ENCODE results near the gene RASL11A. TPM values are rescaled to one million over a fixed set of nuclear protein-coding genes. Genes with fewer than 3 reads are reported as not detected.
A peak's percentile ranks its signal among the peaks of the same experiment; 100 is the strongest.

Gene RASL11A
- total and polyA plus RNA-seq, 2 experiments from 2014 or later = 0.51 to 1.1 TPM

DNA sequence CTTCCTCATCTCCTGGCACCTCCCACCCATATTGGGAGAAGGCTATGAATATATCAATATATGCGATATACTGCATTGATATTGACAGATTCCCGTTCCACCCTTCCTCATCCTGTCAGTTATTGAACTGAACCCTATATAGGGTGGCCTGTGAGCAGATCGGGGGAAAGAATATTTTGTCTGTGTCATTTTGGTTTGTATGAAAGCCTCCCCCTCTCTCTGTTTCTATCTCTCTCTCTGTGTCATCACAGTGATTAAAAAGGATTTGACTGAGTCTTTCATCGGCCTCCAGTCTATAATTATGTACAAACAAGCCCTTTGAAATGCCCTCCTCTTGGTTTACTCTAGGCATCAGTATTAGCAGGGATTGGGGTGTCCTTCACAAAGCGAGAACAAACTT is 35.7 kb downstream of the RASL11A start:
- Histone ChIP-seq H3K4me2 (ENCODE audit: unreplicated experiment) (no peak overlapping the region), H3K4me3 (no peak overlapping the region), H3K4me1 (ENCODE audit: insufficient read depth) (no peaks in the 10 kb centered on the region), H3K9me3 (ENCODE audit: low read depth) (no peaks in the 10 kb centered on the region), H3K27me3 (replicated peaks; ENCODE audit: insufficient read depth) (peaks cover 11% of the 10 kb centered on the region), H3K79me2 (ENCODE audit: insufficient read depth) (no peaks in the 10 kb centered on the region), H4K20me1 (ENCODE audit: insufficient read depth) (no peaks in the 10 kb centered on the region), H3F3A (ENCODE audit: insufficient read depth) (no peaks in the 10 kb centered on the region), H3K27ac (no peak overlapping the region), H3K36me3 (ENCODE audit: low read depth) (no peaks in the 10 kb centered on the region), H2AFZ (no peak overlapping the region), H3K9me2 (ENCODE audit: insufficient read depth) (no peaks in the 10 kb centered on the region), H3K9ac (no peak overlapping the region)
- TF ChIP-seq EZH2phosphoT487 (IDR thresholded peaks at IDR 0.05; ENCODE audit: insufficient read depth, low read depth) (no peak), EZH2 (IDR thresholded peaks at IDR 0.05; ENCODE audit: insufficient read depth, poor library complexity, severe bottlenecking) (no peak)
- 60 to 65% methylated on average over 5 of the region's 5 CpGs for WGBS, 2 experiments (ENCODE audit: low coverage in 1 of 2, low lambda C conversion rate in 2 of 2, missing lambda C conversion rate in 2 of 2)
- DNase-seq = no peak
- in situ Hi-C loops (cut with MboI) = no loop called here

GRCh38 chr13:27308941-27309340 is 38.3 kb downstream of the RASL11A start:
- TF ChIP-seq EZH2phosphoT487 (IDR thresholded peaks at IDR 0.05; ENCODE audit: insufficient read depth, low read depth) = no peak
- TF ChIP-seq EZH2 (IDR thresholded peaks at IDR 0.05; ENCODE audit: insufficient read depth, poor library complexity, severe bottlenecking) = no peak
- H3K4me1 ChIP-seq (ENCODE audit: insufficient read depth) = no peaks in the 10 kb centered on the region
- 76 to 81% methylated on average over 19 of the region's 19 CpGs for WGBS, 2 experiments (ENCODE audit: low coverage in 1 of 2, low lambda C conversion rate in 2 of 2, missing lambda C conversion rate in 2 of 2)

DNA sequence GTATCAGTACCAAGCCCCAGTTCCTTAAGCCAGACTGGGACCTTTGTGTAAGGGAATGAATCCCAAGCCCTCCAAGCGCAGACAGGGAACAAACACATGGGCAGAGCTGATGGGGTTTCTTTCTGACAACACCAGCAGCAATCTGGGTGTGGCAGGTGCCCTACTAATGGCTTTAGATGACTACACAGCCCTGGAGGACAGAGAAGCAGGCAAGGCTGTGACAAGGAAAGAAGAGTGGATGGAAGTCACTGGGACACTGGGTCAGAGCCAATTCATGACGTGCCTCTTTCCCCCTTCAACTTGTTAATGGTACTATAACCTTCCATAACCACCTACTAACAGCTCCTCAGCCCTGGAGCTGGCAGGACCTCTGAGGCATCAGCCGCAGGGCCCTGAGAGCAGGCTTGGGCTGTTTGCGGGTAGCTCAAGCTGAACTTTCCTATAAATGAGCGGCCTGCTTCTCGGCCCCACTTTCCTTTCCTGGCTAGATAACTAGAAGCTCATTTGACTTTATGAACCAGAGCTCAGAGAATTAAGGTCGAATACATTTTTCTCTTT is 38.9 kb downstream of the RASL11A start:
- Histone ChIP-seq H3K36me3 (ENCODE audit: low read depth) (no peaks in the 10 kb centered on the region), H3K9me3 (ENCODE audit: low read depth) (no peaks in the 10 kb centered on the region), H2AFZ (no peak overlapping the region), H4K20me1 (ENCODE audit: insufficient read depth) (no peaks in the 10 kb centered on the region), H3K9ac (no peak overlapping the region), H3K27ac (no peak overlapping the region), H3K4me1 (ENCODE audit: insufficient read depth) (no peaks in the 10 kb centered on the region), H3F3A (ENCODE audit: insufficient read depth) (no peaks in the 10 kb centered on the region), H3K79me2 (ENCODE audit: insufficient read depth) (no peaks in the 10 kb centered on the region), H3K4me3 (no peak overlapping the region), H3K9me2 (ENCODE audit: insufficient read depth) (no peaks in the 10 kb centered on the region), H3K4me2 (ENCODE audit: unreplicated experiment) (no peak overlapping the region), H3K27me3 (replicated peaks; ENCODE audit: insufficient read depth) (peaks cover 13% of the 10 kb centered on the region)
- 61 to 63% methylated on average over 7 of the region's 7 CpGs for WGBS, 2 experiments (ENCODE audit: low coverage in 1 of 2, low lambda C conversion rate in 2 of 2, missing lambda C conversion rate in 2 of 2)
- TF ChIP-seq EZH2phosphoT487 (IDR thresholded peaks at IDR 0.05; ENCODE audit: insufficient read depth, low read depth) (no peak), EZH2 (IDR thresholded peaks at IDR 0.05; ENCODE audit: insufficient read depth, poor library complexity, severe bottlenecking) (no peak)
- in situ Hi-C loops (cut with MboI) = no loop called here
- DNase-seq = no peak

More at GRCh38 chr13:27308941-27309340, 38.3 kb downstream of the RASL11A start:
- in situ Hi-C loops (cut with MboI) = no loop called here
- no peak for DNase-seq
- Histone ChIP-seq H3K9me3 (ENCODE audit: low read depth) (no peaks in the 10 kb centered on the region), H3K27ac (no peak overlapping the region), H3K27me3 (replicated peaks; ENCODE audit: insufficient read depth) (peaks cover 13% of the 10 kb centered on the region), H3K36me3 (ENCODE audit: low read depth) (no peaks in the 10 kb centered on the region), H2AFZ (no peak overlapping the region), H3K9ac (no peak overlapping the region), H4K20me1 (ENCODE audit: insufficient read depth) (no peaks in the 10 kb centered on the region), H3F3A (ENCODE audit: insufficient read depth) (no peaks in the 10 kb centered on the region), H3K4me2 (ENCODE audit: unreplicated experiment) (no peak overlapping the region), H3K79me2 (ENCODE audit: insufficient read depth) (no peaks in the 10 kb centered on the region), H3K9me2 (ENCODE audit: insufficient read depth) (no peaks in the 10 kb centered on the region), H3K4me3 (no peak overlapping the region)

GRCh38 chr13:27309967-27310598 is 39.5 kb downstream of the RASL11A start:
- in situ Hi-C loops (cut with MboI) = no loop called here
- H3K79me2 ChIP-seq (ENCODE audit: insufficient read depth) = no peaks in the 10 kb centered on the region
- H3K4me2 ChIP-seq (ENCODE audit: unreplicated experiment) = no peak overlapping the region
- peak; percentile 47 for DNase-seq
- H3K27me3 ChIP-seq (replicated peaks; ENCODE audit: insufficient read depth) = peaks cover 13% of the 10 kb centered on the region
- H3F3A ChIP-seq (ENCODE audit: insufficient read depth) = no peaks in the 10 kb centered on the region
- H3K9me2 ChIP-seq (ENCODE audit: insufficient read depth) = no peaks in the 10 kb centered on the region
- H4K20me1 ChIP-seq (ENCODE audit: insufficient read depth) = no peaks in the 10 kb centered on the region
- 66 to 72% methylated on average over 9 of the region's 9 CpGs for WGBS, 2 experiments (ENCODE audit: low coverage in 1 of 2, low lambda C conversion rate in 2 of 2, missing lambda C conversion rate in 2 of 2)
- H3K4me1 ChIP-seq (ENCODE audit: insufficient read depth) = no peaks in the 10 kb centered on the region
- TF ChIP-seq EZH2phosphoT487 (IDR thresholded peaks at IDR 0.05; ENCODE audit: insufficient read depth, low read depth) = no peak
- no peak for TF ChIP-seq EZH2 (IDR thresholded peaks at IDR 0.05; ENCODE audit: insufficient read depth, poor library complexity, severe bottlenecking)
- H3K9me3 ChIP-seq (ENCODE audit: low read depth) = no peaks in the 10 kb centered on the region
- no peaks in the 10 kb centered on the region for H3K36me3 ChIP-seq (ENCODE audit: low read depth)
- no peak overlapping the region for H3K27ac ChIP-seq
- no peak overlapping the region for H2AFZ ChIP-seq
- no peak overlapping the region for H3K9ac ChIP-seq
- no peak overlapping the region for H3K4me3 ChIP-seq

Data from GM23248 (cell line).